HG03175 (cell line): ENCODE data around the gene PLD5.

Experiments
- ATAC-seq: cut with Tn5 transposase; IDR thresholded peaks from one replicate; pipeline ENCODE4 v1.9.1; 2021; ENCODE audit warnings: mild to moderate bottlenecking, moderate library complexity; ENCODE audit not compliant: unreplicated experiment

PLD5 gene

DNA sequence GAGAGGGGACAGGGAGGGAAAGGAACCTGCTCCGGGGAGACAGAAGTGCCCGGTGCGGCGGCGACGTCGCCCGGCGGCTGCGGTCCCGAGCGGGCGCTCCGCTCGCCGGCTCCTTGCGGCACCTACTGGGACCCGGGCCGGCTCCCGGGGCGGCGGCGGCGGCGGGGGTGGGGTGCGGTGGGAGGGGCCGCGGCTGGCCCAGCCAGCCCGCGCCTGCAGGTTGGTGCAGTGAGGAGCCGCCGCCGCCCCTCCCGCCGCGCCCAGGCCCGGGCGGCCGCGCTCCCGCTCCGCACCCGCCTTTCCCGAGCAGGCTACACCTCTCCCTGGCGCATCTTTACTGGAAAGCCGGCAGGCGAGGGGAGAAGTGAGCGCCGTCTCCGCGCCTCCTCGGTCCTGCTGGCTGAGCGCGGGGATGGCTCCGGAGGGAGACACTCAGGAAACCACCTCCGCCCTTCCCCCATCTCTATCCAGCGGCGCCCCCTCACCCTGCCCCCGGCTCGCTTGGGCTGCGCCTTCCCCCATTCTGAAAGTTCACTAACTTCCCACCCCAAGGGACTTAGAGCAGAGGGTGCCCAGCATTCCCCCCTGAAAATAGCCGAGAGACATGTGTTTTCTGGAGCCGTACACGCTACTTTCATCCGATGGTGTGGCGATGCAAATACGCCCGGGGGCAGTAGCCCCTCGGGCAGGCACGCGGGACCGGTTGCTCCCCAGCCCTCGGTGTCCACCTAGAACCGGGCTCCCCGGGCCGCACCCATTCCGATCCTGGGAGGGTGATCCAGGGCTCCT lies at the start of gene PLD5:
PLD5 (minus strand) TSS at position 127 of the 789 bp plus-strand sequence.
- no peak for ATAC-seq

- ATAC-seq, result no peak
Measured at GRCh38 chr1:242569867-242570266, 45.4 kb upstream of the PLD5 start.

GRCh38 chr1:242568666-242569065 lies 44.2 kb upstream of the PLD5 start:
- no peak for ATAC-seq

DNA sequence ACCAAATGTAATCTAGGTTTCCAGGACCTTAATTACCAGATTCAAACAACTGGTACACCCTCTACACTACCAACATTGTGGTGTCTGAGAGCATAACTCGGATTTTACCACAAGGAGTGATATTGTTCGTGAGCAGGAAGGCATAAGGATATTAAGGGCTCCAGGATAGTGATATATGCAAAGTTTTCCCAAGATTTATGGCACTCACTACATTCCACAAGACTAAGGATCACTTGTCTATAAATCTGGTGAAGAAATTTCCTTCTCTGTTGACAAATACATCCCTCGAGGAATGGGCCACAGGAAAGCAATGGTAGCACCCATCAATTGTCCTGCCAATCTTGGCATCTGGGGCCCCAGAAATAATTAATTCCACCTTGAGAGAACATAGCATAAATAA lies 43.1 kb upstream of the PLD5 start:
- ATAC-seq, result no peak

GRCh38 chr1:242556759-242557158 lies 32.3 kb upstream of the PLD5 start:
- no peak for ATAC-seq

GRCh38 chr1:242556276-242556675 lies 31.8 kb upstream of the PLD5 start:
- no peak for ATAC-seq

- ATAC-seq, result no peak
Measured at GRCh38 chr1:242554577-242554976, 30.1 kb upstream of the PLD5 start.

DNA sequence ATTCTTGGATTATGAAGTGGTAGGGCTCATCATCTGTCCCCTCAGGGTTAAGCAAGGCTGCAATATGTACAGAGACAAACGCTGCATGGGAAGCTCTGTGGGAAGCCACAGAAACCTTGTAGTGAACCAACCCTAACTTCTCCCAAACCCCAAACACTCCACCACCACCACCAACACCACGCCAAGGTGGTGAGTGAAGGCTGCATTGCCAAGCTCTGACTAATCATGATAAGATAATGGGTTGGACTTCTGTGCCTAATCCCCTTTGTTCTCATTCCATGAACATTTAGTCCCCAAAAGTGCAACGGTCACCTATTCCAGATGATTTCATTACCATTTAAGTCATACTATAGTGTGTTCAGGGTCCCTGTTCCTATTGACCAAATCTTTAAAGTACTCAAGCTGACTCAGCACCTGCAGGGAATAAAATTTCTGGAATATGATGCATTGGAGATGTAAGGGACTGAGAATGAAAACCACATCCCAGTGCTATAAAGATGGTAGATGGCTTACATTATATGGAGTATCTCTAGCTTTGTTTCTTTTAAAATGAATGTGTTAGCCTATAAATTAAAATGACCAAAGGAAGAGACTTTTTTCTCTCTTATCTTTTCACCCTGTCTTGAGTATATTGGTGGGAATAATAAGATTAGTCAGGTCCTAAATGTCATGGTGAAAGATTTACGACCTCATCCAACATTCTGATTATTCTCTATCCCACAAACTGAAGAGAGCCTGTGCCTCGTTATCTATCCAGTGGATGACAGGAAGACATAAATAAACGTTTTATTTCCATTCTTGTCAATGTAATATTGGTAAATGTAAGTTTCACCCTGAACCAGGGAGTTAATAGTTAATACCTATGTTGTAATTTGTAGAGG lies 22.6 kb upstream of the PLD5 start:
- no peak for ATAC-seq

- ATAC-seq, result no peak
Measured at GRCh38 chr1:242546441-242546840, 21.9 kb upstream of the PLD5 start.

- no peak for ATAC-seq
Measured at GRCh38 chr1:242544071-242544470, 19.6 kb upstream of the PLD5 start.

DNA sequence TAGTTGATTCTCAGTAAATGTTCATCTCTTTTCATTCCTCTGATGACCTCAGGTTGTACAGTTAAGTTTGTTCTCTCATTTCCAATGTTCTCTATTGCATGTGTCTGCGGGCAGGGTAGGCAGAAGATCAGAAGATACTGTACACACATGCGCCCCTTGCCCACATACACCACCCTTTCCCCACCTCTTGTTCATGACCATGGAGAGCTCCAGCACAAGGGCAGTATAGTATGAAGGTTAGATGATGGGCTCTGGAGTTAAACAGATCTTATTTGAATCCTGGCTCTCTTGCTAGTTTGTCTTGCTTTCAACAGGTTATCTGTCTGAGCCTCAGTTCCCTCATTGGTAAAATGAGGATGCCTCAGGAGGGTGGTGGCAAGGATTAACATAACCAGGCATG lies 17.8 kb upstream of the PLD5 start:
- ATAC-seq, result no peak

DNA sequence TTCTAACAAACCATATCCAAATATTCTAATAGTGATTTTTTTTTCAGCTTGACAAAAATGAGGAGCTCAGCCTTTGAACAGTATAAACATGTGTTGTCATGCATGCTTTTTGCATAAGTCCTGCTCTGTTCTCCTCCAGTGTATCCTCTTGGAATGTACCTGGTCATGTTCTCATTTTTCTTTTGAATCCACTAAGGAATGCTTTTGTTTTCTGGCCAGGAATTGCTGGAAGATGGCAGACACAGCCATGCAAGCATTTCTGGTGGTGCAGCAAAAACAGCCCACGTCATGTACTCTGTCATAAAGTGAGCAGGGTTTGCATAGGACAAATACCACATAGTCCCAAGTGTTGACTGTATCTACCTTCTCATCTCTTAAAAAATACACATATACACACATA lies 11.5 kb upstream of the PLD5 start:
- no peak for ATAC-seq

- no peak for ATAC-seq
Measured at GRCh38 chr1:242534753-242535152, 10.3 kb upstream of the PLD5 start.

DNA sequence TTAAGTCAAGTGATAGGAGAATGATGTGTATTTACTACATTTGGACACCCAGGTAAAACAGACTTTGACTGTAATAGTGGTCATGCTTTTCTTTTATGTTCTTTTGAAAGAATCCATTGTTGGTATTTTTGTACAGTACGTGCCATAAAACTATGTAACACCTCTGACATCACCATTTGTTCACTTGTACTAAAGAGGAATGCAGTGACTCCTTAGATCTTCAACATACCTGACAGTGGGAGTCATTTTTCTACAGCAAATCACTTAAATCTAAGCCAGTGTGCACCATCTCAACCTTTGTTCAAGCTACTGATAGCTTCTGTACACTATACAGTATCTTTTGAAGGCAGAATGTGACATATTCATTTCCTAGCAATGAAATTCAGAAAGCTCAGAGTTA lies 6.3 kb upstream of the PLD5 start:
- no peak for ATAC-seq

GRCh38 chr1:242525769-242526168 lies 1.3 kb upstream of the PLD5 start:
- ATAC-seq, result no peak

DNA sequence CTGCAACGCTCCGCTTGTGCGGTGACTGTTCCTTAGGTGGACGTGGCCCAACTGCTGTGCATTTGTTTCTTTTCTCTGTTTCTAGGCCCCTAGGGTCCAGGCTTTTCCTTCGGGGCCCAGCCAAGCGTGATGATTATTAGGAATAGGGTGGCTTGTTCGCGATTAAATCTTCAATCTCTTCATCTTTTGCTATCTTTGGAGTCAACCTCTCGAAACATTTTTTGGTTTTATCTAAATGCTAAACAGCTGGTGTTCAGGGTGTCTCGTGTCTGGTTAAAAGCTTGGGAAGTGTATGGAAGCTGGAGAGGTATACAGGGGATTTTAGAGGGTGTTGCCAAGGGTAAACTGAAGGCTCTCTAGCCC lies 844 bp upstream of the PLD5 start:
- ATAC-seq, result no peak

- no peak for ATAC-seq
Measured at GRCh38 chr1:242523719-242524570, 552 bp downstream of the PLD5 start.

- ATAC-seq, result no peak
Measured at GRCh38 chr1:242522996-242523718, 1.3 kb downstream of the PLD5 start.

- ATAC-seq, result no peak
Measured at GRCh38 chr1:242522304-242522945, 2.1 kb downstream of the PLD5 start.

DNA sequence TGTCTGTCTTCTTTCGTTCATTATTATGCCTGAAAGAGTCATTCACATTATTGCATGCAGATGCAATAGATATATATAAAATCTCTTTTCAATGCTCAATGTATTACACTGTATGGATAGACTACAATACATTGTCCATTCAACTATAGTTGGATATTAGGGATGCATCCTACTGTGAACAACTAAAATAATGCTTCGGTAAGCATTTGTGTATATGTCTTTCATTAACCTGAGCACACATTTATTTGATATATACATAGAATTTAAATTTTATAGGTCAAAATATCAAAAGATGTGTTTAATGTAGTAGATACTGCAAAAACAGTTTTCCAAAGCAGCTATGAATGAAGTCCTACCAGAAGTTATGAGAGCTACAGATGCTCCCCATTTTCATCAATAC lies 8.9 kb downstream of the PLD5 start:
- no peak for ATAC-seq
